Renal cortical epithelial cell (primary cell): ENCODE data around the gene CAMSAP1. TPM values are rescaled to one million over a fixed set of nuclear protein-coding genes. Genes with fewer than 3 reads are reported as not detected.

Source experiments
- DNase-seq: peaks from one replicate; pipeline ENCODE4 v3.0.0-alpha.2; 2011; ENCODE audit warnings: low read depth
- total RNA-seq: library from RNA; depleted of rRNA; stranded (reverse); fragments of >200 nt; gene quantifications from 2 replicates; pipeline ENCODE4 v1.2.3, GENCODE V29; 2014

CAMSAP1 gene
- total RNA-seq, 1 donor from 2014 or later, result 39.8 TPM

DNA sequence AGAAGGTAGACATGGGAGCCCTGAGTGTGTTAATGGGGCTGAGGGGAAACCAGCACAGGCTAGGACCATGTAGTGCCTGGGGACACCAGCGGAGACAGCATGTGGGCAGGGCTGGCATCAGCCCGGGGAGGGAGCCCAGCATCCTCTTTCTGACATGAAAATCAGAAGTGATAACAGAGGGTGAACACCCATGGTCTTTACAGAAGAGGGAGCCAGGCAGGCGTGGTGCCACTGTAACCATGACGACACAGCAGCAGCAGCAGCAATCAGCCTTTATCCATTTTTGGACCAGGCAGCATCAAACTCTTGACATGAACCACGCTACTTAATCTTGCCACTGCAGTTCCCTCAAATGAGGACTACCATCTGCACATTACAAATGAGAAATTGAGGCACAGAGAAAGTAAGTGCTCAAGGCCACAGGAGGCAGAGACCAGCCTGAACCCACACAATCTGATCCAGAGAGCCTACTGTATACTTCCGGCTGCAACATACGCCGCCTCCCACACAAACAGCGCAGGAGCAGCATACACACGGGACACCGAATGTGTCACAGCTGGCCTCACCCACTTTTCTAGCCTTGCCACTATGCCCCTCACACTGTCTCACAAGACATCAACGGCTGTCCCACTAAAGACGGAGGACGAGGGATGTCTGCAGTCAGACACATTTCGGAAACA, 23.8 kb downstream of the CAMSAP1 start:
- DNase-seq, result no peak

DNA sequence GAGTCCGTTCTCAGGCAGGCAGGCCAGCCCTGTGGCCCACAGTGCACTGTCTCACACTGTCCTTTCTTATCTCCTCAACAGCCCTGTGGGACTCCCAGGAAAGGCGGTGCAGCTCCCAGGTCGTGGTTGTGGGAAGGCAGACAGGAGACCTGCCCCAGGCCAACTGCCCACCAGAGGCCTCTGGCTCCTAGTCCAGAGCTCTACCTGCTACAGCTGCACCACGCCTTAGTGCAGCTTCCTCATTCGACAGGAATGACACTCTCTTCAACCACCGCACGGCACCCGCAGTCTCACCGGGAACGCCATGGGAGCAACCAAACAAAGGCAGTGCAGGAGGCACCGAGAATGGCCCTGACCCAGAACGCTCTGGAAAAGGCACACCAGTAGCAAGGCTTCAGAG, 25.3 kb downstream of the CAMSAP1 start:
- DNase-seq, result no peak

DNA sequence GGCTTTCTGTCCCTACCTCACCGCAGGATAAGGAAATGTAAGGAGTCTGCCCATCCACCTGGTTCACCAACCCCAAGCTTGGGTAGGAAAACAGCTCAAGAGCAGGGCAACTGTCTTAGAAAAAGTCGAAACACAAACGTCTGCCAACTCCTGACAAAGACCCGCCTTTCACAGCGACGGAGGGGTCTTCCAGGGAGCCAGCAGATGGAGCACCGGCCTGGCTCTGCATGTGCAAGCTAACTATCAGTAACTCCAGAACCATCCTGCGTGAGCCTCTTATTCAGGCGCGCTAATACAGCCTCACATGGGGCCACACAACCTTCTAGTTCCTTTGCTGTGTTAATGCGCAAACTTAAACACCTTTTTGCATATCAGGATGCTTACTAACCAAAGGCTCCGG, 26.9 kb downstream of the CAMSAP1 start:
- no peak for DNase-seq

DNA sequence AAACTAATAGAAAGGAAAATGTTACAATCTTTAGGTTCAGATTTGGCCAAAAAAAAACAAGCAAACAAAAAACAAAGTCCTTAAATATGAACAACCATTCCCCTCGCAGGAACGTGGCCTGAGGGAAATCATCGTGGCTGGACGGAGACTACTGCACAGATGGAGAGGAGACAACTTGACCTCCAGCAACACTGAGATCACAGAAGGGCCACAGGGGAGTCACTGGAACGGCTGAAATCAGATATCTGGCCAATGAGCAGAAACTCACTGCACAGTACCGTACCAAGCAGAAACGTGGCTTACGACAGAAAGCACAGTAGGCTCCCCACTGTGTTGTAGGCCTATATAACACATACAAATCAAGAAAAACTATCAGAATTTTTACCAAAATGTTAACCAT, 27.7 kb downstream of the CAMSAP1 start:
- DNase-seq, result no peak

DNA sequence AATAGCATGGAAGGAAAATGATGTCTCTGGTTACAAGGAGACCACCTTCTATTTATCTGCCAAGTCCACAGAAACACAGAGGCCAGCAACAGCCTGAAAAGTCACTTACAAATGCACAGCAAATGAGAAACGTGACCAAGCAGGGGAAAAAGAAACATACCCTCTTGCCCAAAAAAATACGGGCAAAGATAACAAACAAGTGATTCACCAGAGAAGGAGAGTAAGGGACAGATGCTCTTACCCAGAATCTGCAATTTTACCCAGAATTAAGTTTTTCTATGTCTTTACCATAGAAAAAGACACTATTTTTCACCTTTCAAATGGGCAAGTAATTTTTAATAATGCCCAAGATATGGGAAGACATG, 28.1 kb downstream of the CAMSAP1 start:
- no peak for DNase-seq

DNA sequence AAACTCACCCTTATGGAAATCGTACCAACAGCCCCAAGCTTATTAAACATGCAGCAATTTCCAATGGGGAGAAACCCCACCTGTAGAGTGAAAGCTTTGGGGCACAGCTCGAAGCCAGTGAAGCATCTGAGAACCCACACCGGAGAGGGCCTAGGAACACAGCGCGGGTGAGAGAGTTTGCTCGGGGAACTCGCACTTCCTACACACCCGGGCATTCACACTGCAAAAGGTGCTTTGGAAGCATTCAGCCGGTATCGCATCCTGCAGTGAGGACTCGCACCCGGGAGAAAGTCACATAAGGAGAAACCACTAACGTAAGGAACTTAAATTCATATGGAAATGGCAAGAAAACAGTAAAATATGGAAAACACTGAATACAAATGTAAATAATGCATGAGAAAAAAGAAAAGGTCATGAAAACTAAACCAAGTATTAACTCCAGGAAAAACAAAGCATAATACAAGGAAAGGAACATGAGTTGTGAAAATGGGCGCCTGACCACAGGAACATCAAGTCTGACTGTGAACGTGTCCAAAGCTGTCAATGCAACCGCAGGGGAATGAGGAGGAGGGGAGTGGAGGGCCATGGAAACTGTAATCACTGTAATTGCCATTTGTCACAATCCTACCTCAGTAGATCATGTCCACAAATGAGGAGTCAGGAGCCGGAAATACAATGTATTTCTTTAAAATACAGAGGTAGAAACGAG, 28.7 kb downstream of the CAMSAP1 start:
- no peak for DNase-seq

DNA sequence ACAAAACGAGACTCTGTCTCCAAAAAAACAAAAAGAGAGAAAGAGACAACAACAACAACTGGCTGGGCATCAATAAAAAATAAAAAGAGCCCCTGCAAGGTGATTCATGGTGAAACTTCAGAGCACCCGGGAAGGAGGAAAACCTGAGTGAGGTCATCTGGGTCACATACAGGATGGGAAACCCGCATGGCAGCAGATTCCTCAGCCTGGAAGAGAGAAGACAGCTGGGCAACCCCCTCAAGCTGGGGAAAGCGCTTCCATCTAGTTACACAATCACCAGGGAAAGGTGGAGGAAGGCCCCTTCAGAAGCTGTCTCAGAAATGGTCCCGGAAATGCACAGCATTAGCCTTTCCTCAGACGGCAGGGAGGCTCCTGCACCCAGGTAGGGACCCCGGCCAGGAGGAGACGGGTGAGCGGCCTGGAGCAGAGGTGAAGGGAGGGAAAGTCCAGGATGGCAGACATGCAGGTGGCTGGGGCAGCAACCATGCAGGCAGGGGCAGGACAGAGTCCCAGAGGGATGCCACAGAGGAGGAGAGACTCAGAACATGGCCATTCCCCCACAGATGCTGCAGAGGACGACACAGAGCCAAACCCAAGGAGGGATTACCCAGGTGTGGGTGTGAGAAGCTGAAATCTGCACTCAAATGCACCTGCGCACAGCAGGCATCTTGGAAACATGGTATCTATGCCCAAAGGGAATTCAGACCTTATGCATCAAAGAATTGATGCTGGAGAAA, 29.4 kb downstream of the CAMSAP1 start:
- DNase-seq, result no peak

DNA sequence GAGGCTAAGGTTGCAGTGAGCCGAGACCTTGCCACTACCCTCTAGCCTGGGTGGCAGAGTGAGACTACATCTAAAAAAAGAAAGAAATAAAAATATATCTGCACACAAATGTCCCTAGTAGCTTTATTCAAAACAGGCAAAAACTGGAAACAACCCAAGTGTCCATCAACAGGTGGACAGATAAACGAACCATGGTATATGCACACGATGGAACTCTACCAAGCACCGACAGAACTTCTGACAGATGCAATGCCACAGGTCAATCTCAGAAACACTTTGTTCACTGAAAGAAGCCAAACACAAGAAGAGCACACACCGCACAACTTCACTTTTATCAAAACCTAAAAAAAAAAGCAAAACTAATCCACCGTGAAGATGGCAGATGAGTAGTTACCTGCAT, 30.4 kb downstream of the CAMSAP1 start:
- no peak for DNase-seq

DNA sequence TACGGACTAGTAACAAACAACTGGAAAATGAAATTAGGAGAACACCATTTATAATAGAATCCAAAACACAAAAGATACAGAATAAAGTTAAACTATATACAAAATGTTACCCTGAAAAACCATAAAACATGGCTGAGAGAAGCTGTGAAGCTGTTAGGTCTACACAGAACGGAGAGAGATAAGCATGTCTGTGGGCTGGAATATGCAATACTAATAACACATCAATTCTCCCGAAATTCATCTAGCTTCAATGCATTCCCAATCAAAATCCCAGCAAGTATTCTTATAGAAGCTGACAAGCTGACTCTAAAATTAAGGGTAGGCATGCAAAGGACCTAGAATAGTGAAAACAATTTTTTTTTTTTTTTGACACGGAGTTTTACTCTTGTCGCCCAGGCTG, 32.5 kb downstream of the CAMSAP1 start:
- no peak for DNase-seq

DNA sequence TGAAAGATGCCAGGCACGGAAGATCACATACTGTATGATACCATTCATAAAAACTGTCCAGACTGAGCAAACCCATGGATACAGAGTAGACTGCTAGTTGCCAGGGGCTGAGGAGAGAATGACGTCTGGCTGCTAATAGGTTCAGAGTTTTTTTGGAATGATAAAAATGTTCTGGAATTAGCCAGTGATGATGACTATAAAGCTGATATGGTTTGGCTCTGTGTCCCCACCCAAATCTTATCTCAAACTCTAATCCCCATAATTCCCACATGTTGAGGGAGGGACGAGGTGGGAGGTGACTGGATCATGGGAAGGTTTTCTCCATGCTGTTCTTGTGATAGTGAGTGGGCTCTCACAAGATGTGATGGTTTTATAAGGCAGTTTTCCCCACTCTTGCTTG, 37.4 kb downstream of the CAMSAP1 start:
- DNase-seq, result no peak

DNA sequence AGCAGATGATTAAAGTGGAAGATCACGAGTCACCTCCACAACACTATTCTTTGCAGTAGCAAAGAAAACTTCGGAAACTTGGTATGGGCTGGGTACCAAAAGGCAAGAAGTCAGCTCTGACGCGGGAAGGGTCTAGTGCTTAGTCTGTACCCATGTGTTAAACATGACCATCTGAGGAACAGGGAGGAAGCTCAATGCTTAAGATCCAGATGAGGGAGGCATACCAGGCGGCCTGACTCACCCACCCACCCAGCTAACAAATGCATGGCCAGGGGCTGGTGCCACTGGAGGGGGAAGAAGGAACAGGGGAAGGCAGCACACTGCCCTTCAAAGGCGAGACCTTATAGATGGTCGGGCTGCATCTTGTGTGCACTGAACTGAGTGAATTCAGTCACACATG, 41.8 kb downstream of the CAMSAP1 start:
- DNase-seq, result no peak

DNA sequence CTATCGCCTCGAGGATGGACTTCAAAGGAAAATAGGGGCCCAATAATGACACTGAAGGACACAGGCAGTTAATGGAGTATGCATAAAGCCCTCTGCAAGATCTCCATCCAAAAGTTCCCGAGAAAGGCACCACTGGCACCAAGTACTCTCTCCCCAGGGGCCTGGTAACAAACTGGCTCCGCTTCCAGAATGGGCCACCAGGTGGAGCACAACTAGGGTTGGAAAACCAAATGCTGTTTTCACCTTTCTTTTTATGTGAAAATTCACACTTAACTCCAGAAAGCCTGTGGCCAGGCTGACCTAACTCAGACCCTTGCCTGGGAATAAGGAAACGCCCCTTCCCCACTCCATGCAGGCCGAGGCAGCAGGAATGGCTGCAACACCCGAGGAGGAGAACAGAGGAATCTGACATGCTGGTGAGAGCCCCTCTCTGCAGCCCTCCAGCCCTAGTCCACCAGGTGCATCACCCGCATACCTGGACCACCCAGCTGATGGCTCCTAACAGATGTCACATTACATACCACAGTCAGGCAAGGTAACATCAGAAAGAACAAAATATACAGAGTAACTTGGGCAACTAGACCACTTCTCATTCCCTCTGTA, 42.8 kb downstream of the CAMSAP1 start:
- DNase-seq, result peak; percentile 33

DNA sequence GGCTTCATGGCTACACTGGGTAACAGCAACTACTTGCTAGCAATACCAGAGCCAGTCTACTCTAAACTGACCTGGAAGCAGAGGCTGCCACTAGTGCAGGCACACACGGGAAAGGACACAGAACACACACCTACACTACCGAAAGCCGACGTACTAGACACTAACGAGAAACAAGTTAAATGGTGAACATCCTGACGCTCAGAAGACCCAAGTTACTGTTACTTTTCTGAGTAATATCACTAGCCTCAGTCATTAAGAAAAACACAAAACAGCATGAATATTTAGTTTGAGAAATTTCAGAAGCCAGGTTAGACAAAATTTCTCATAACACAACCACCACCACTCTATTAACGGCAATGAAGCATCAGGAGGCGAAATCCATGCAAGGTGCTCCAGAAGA, 44.5 kb downstream of the CAMSAP1 start:
- no peak for DNase-seq

DNA sequence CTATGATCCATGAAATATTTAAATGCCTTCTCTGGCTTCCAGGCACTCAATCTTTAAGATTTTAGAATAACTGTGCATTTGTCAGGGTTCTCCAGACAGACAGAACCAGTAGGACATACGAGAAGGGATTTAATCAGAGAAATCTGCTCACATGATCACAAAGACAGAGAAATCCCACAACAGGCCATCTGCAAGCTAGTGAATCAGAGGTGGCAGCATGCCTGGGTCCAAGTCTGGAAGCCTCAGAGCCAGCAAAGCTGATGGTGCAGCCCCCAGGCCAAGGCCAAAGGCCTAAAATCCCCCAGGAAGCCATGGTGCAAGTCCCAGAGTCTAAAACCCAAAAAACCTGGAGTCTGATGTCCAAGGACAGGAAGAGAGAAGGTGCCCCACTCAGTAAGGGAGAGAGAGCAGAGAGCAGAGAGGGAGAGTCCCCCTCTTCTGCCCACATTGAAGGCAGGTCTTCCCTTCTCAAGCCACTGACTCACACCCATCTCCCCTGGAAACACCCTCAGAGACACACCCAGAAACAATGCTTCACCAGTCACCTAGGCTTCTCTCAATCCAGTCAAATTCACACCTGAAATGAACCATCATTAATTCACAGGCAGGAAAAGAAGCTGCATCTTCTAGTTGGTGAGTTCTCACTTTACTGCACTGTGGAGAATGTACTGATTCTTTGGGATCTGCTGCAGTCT, 48.7 kb downstream of the CAMSAP1 start:
- peak; percentile 16 for DNase-seq

DNA sequence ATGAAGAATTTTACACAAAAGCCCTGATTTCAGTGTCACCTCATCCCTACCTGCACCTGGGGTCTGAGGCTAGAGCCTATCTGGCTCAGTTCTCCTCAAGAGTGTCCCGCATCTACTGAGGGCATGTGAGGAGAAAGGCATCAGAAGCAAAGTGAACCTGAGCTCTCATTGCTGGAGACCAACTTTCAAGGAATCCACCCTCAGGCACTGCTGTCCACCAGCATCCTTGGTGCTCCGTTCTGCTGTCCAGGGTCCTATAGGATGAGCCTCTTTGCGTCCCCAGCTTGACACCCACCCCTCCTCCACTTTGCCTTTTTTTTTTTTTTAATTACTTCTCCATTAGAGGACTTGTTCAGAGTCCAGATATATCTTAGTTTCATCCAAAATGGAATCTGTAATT, 49.5 kb downstream of the CAMSAP1 start:
- no peak for DNase-seq

DNA sequence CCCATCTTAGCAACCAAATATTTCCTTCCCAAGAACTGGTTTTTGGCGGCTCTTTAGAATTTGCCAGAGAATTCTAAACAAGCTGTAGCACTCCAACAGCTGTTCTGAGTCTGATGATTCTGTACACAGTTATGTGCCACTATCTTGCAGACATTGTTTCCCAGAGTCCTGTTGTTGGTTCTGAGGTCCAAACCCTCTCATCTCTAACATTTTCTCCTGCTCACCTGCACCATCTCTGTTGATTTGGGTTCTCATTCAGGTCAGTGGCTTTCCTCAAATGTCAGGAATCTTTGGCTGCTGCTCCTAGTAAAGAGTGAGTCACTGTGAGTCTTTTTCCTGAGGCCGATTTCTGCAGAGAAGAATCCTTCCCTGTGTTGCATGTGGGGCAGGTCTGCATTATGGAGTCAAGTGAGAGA, 50.0 kb downstream of the CAMSAP1 start:
- DNase-seq, result peak; percentile 47

DNA sequence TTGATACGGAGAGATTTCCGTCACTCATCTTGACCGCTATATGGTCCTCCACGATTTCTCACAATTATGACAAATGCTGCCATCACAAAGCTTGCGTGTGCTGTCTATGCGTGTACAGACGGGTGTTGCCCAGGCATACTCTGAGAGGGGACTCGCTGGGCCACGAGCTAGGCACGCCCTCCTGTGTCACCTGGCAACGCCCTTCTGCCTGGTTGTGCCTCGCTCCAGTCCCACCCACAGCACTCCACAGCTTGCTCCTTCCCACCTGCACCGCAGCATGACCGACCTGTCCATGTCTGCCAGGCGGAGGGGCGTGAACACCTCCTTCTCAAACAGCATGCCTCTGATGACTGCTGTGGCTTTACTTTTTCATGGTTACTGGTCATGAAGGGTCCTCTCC, 55.6 kb downstream of the CAMSAP1 start:
- DNase-seq, result no peak

DNA sequence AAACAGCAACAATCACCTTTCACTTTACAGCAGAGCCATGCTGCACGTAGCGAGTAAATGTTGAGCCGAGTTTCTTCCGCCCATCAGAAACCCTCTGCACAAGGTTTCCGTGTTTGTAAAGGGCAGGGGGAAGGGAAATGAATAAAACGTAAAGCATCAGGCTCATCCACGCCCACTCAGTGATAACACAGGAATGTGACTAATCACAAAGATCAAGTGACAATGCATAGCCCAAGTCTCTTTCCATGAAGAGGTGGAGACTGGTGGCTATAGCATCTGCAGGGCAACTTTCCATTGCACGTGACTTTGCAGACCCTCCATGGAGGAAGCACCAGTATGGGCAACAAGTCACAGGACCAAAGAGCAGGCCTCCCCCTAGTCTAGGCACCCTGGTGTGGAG, 56.6 kb downstream of the CAMSAP1 start:
- no peak for DNase-seq

DNA sequence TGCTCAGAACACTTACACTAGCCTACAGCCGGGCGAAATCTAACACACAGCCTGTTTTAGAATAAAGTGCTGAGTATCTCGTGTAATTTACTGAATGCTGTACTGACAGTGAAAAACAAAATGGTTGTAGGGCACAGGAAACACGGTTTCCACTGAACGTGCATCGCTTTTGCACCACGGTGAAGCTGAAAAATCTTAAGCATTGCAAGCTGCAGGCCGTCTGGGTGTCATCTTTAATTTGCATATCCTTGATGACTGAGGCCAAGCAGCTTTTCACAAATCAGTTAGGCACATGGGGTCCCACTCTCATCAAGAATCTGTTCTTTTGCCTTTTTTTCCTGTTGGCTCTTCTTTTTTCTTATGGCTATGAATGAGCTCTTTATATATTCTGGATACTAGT, 58.2 kb downstream of the CAMSAP1 start:
- no peak for DNase-seq

DNA sequence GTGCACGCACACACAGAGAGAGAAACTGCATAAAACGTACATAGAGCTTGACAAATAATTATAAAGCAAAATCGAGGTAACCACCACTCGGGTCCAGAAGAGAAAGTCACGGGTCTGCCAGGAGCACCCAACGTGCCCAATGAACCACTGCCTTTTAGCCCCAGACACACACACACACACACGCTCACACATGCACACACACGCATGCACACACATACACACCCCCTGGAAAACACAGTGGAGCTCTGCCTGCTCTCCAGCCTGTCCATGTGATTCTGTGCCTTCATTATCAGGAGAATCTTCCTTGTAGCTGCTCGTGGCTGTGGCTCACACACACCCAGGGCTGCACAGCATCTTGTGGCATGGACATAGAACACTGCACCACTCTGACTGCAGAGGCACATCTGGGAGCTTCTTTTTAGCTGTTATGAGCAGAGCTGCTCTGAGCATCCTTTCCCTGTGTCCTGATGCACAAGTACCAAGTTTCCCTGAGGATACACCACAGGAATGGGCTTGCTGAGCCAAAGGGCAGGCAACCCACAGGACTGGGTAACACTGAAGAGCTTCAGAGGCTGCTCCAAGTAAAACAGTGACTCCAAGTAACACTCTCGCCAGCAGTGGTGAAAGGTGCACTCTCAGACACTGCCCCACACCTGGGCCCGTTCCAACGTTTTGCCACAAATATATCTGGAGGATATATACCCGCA, 58.9 kb downstream of the CAMSAP1 start:
- no peak for DNase-seq

DNA sequence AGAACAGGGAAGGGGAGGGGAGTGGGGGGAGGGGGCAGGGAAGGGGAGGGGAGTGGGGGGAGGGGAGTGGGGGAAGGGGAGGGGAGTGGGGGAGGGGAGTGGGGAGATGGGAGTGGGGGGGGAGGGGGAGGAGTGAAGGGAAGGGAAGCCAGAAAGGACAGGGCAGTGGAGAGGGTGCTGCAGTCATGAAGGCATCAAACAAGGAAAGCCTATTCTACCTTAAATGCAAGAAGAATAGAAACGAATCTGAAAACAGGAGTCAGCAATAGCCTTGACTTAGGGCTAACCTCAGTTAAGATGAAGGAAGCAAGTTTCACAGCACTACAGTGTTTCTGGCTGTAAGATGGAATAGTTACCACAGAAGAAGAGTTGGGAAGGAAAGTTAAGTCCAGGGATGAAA, 59.5 kb downstream of the CAMSAP1 start:
- DNase-seq, result no peak
